Measurements from ENCODE around the gene BCL2L1.
"Not testable (repeated sequence)": the region's sequence is repeated elsewhere in the genome, so short reads cannot be mapped to it uniquely, and the experiment has no call there.

BCL2L1 gene

DNA sequence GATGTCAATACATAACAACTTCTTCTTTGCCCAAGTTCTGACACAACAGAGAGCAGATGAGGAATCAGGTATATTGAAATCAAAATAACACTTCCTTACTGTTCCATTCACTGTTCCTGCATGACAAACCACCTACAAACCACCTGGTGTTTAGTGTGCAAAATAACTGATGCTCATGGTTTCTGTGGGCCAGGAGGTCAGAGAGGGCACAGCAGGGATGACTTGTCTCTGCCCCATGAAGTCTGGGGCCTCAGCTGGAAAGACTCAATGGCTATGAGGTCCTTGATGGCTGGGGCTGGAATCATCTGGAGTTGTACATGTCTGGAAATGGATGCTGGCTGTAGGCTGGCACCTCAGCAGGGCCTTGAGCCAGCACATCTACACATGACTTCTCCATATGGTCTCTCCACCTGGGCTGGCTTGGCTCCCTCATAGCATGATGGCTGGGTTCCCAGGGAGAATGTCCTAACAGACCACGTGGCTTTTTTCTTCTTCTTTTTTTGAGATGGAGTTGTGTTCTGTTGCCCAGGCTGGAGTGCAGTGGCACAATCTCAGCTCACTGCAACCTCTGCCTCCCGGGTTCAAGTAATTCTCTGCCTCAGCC, 92.4 kb downstream of the BCL2L1 start:
- TF ChIP-seq, protein P1, sequence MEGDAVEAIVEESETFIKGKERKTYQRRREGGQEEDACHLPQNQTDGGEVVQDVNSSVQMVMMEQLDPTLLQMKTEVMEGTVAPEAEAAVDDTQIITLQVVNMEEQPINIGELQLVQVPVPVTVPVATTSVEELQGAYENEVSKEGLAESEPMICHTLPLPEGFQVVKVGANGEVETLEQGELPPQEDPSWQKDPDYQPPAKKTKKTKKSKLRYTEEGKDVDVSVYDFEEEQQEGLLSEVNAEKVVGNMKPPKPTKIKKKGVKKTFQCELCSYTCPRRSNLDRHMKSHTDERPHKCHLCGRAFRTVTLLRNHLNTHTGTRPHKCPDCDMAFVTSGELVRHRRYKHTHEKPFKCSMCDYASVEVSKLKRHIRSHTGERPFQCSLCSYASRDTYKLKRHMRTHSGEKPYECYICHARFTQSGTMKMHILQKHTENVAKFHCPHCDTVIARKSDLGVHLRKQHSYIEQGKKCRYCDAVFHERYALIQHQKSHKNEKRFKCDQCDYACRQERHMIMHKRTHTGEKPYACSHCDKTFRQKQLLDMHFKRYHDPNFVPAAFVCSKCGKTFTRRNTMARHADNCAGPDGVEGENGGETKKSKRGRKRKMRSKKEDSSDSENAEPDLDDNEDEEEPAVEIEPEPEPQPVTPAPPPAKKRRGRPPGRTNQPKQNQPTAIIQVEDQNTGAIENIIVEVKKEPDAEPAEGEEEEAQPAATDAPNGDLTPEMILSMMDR (IDR thresholded peaks at IDR 0.05; ENCODE audit: low read depth, low read length, missing control alignments) = no peak
- in situ Hi-C loops (cut with HindIII; ENCODE audit: low sequenced_read_pairs) = no loop called here
- no peak for DNase-seq (ENCODE audit: low read depth)
- no peak overlapping the region for H3K4me3 ChIP-seq (ENCODE audit: low read depth, low read length)

DNA sequence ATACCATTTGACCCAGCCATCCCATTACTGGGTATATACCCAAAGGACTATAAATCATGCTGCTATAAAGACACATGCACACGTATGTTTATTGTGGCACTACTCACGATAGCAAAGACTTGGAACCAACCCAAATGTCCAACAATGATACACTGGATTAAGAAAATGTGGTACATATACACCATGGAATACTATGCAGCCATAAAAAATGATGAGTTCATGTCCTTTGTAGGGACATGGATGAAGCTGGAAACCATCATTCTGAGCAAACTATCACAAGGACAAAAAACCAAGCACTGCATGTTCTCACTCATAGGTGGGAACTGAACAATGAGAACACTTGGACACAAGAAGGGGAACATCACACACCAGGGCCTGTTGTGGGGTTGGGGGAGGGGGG, 94.6 kb downstream of the BCL2L1 start:
- H3K4me3 ChIP-seq (ENCODE audit: low read depth, low read length); DNase-seq (ENCODE audit: low read depth); in situ Hi-C loops (cut with HindIII; ENCODE audit: low sequenced_read_pairs): not testable (repeated sequence)

DNA sequence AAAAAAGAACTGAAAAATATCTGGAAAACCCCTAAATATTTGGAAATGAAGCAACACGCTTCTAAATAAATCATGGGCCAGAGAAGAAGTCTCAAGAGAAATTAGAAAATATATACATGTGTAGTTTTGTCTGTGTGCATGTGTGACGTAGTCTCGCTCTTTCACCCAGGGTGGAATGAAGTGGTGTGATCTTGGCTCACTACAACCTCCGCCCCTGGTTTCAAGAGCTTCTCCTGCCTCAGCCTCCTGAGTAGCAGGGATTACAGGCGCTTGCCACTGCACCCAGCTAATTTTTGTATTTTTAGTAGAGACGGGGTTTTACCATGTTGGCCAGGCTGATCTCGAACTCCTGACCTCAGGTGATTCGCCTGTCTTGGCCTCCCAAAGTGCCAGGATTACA, 96.1 kb downstream of the BCL2L1 start:
- DNase-seq (ENCODE audit: low read depth); H3K4me3 ChIP-seq (ENCODE audit: low read depth, low read length); in situ Hi-C loops (cut with HindIII; ENCODE audit: low sequenced_read_pairs): not testable (repeated sequence)

DNA sequence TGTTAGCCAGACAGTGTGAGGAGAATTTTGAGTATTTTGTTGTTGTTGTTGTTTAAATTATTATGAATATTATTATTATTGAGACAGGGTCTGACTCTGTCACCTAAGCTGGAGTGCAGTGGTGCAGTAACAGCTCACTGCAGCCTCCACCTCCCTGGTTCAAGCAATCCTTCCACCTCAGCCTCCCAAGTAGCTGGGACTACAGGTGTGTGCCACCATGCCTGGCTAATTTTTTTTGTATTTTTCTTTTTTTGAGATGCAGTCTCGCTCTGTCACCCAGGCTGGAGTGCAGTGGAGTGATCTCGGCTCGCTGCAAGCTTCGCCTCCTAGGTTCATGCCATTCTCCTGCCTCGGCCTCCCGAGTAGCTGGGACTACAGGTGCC, 99.6 kb downstream of the BCL2L1 start:
- H3K4me3 ChIP-seq (ENCODE audit: low read depth, low read length); DNase-seq (ENCODE audit: low read depth); in situ Hi-C loops (cut with HindIII; ENCODE audit: low sequenced_read_pairs): not testable (repeated sequence)

DNA sequence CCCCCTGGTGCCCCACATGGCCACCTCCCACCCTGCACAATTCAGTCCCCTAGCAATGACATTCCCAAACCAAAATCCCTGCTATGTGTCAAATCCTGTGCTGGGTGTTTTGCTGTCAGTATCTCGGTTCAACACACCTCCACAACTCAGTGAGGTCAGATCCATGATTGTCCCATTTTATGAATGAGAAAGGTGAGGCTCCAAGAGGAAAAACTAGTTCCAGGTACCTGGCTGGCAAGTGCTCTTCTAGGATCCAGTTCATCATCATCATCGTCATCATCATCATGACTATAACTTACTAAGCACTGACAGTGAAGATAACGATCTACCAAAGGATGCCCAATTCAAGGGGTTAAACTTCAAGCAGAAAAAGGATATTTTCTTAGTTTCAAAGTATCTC, 102.4 kb downstream of the BCL2L1 start:
- DNase-seq (ENCODE audit: low read depth) = no peak
- TF ChIP-seq, protein P1 (IDR thresholded peaks at IDR 0.05; ENCODE audit: low read depth, low read length, missing control alignments) = no peak
- in situ Hi-C loops (cut with HindIII; ENCODE audit: low sequenced_read_pairs) = no loop called here

GRCh38 chr20:31617432-31618104, 105.1 kb downstream of the BCL2L1 start:
- no peak overlapping the region for H3K4me3 ChIP-seq (ENCODE audit: low read depth, low read length)
- in situ Hi-C loops (cut with HindIII; ENCODE audit: low sequenced_read_pairs) = no loop called here

More for the DNA sequence above, 102.4 kb downstream of the BCL2L1 start:
- H3K4me3 ChIP-seq (ENCODE audit: low read depth, low read length) = no peak overlapping the region

DNA sequence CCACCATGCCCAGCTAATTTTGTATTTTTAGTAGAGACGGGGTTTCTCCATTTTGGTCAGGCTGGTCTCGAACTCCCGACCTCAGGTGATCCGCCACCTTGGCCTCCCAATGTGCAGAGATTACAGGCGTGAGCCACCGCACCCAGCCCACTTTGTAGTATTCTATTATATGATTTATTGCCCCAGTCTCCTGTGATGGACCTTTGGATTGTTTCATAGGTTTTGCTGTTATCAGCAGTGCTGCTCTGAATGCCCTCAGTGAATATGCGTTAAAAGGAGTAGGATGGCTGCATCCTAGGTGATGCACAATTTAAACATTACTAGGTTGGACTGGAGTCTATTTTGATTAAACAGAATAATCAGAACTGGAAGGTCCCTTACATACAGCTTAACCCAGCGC, 107.3 kb downstream of the BCL2L1 start:
- H3K4me3 ChIP-seq (ENCODE audit: low read depth, low read length) = no peak overlapping the region
- no peak for DNase-seq (ENCODE audit: low read depth)
- in situ Hi-C loops (cut with HindIII; ENCODE audit: low sequenced_read_pairs) = no loop called here
- TF ChIP-seq, protein P1 (IDR thresholded peaks at IDR 0.05; ENCODE audit: low read depth, low read length, missing control alignments) = no peak

More at GRCh38 chr20:31617432-31618104, 105.1 kb downstream of the BCL2L1 start:
- no peak for DNase-seq (ENCODE audit: low read depth)
- TF ChIP-seq, protein P1 (IDR thresholded peaks at IDR 0.05; ENCODE audit: low read depth, low read length, missing control alignments) = no peak
